Measurements from ENCODE around the gene NOS3. TPM values are rescaled to one million over a fixed set of nuclear protein-coding genes. Genes with fewer than 3 reads are reported as not detected.

Gene NOS3
- total and polyA plus RNA-seq, 2 of the 13 experiments (the other 11 are each of a cell fraction or from before 2014, with no cell fraction given) = 3.7 to 7.5 TPM

DNA sequence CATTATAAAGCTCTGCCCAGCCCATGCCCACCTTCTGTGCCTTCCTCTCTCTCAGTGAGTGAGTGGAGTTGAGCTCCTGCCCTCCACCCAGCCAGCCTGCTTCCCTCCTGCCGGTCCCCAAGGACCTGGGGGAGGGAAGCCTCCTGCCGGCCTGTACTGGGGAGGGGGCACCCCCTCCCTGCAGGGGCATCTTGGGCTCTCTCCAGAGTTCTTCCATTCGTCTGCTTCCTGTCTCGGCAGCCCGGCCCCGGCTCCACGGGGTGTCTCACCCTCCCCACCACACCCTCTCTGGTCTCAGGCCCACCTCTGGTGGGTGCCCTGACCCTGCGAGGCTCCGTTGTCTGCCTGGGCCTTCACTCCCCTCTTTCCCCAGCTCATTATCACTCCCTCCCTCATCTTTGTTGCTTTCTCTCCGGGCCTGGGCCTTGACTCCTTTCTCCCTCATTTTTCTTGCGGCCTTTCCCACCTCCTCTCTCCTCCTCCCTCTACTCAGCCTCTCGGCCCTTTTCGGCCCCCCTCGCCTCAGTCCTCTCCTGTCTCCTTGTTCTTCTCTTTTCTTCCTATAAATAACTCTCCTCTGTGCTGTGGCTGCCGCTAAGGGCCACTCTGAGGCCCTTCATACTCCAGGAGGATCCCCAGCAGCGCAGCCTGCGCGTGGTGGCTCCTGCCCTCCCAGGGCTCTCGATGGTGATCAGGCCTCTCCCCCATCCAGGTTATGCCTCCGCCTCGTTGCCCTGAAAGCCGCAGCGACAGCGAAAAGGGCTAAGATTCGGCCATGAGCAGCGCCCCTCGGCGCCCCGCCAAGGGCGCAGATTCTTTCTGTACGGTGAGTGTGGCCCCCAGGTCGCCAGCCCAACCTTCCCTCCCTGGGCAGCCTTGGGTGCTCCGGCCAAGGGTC lies 70.6 kb downstream of the NOS3 start (continued):
- TF ChIP-seq WIZ (CRISPR knock-in tag; IDR thresholded peaks at IDR 0.05) (no peak), CREBL2 (CRISPR knock-in tag; IDR thresholded peaks at IDR 0.05; ENCODE audit: borderline replicate concordance) (0 out of 2 replicates have a peak, but pooled peaks have one; percentile 22), ZNF652 (CRISPR knock-in tag; IDR thresholded peaks at IDR 0.05; ENCODE audit: borderline replicate concordance, low read depth) (no peak), ZNF543 (CRISPR knock-in tag; IDR thresholded peaks at IDR 0.05) (no peak), NONO (IDR thresholded peaks at IDR 0.05) (no peak), NONO (CRISPR knock-in tag; conservative IDR thresholded peaks at IDR 0.05) (no peak), ONECUT2 (CRISPR knock-in tag; IDR thresholded peaks at IDR 0.05) (no peak), AGO1 (IDR thresholded peaks at IDR 0.05; ENCODE audit: low read depth, low read length, poor library complexity, severe bottlenecking) (peak; percentile 0), E2F5 (CRISPR knock-in tag; conservative IDR thresholded peaks at IDR 0.05) (no peak), STAT5B (CRISPR knock-in tag; IDR thresholded peaks at IDR 0.05) (no peak), NRL (CRISPR knock-in tag; IDR thresholded peaks at IDR 0.05; ENCODE audit: borderline replicate concordance) (no peak), SRSF1 (optimal IDR thresholded peaks at IDR 0.05; ENCODE audit: low read depth, low read length) (peak; percentile 13), ZNF788 (CRISPR knock-in tag; IDR thresholded peaks at IDR 0.05; ENCODE audit: borderline replicate concordance) (0 out of 2 replicates have a peak, but pooled peaks have one; percentile 4), ZNF660 (CRISPR knock-in tag; IDR thresholded peaks at IDR 0.05; ENCODE audit: borderline replicate concordance, low read depth) (no peak), PRPF4 (IDR thresholded peaks at IDR 0.05; ENCODE audit: low read depth, low read length, poor library complexity, severe bottlenecking) (no peak), CHD2 (IDR thresholded peaks at IDR 0.05; ENCODE audit: low read depth, low read length) (no peak), HOXD1 (CRISPR knock-in tag; IDR thresholded peaks at IDR 0.05) (no peak), RFX3 (CRISPR knock-in tag; IDR thresholded peaks at IDR 0.05) (no peak), RBM22 (optimal IDR thresholded peaks at IDR 0.05; ENCODE audit: low read length) (no peak), ARID3A (IDR thresholded peaks at IDR 0.05; ENCODE audit: low read depth, low read length) (no peak)
